Measurements from ENCODE around the gene C9orf153.
"Not testable (repeated sequence)": the region's sequence is repeated elsewhere in the genome, so short reads cannot be mapped to it uniquely, and the experiment has no call there.

The C9orf153 gene

DNA sequence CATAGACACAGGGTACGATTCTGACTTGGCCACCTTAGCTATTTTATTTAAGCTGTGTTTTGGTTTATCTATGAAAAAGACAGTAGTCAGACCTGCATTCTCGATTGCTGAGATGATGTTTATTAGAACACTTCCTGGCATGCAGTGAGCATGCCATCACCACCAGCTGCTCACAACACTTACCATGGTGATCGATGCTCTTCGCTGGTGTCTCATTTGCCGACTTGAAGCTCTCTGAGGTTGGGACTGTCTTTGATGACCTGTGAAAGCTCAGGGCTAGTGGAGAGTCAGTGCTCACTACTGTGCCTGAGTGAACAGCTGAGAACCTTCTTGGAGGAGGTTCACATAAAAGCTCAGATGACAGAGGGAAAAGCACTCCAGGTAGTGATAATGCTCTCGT is 4.4 kb upstream of the C9orf153 start:
- DNase-seq (ENCODE audit: low read depth in 2 of 2) = no peak

DNA sequence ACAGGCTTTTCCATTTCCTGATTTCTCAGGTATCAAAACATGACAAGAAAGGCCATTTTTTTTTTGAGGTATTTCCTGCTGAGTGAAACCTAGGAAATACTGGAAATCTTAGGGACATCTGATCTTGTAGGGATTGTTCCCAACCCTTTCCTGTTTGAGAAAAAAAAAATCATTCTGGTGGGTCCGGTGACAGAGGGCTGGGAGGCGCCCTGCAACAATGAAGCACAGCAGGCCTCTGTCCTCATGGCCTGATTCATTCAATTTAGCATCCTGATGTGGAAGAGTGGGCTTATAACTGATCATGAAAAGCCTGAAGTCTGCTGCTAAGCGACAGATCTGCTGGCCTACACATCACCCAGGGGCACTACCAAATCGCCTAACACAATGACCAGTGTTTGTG is 3.0 kb upstream of the C9orf153 start:
- DNase-seq (ENCODE audit: low read depth in 2 of 2) = no peak

- no peak for DNase-seq (ENCODE audit: low read depth in 2 of 2)
These were observed 2.1 kb downstream of the C9orf153 start for GRCh38 chr9:86257391-86257790.

GRCh38 chr9:86256653-86257052 is 2.8 kb downstream of the C9orf153 start:
- no peak for DNase-seq (ENCODE audit: low read depth in 2 of 2)

- no peak for DNase-seq (ENCODE audit: low read depth in 2 of 2)
These were observed 5.9 kb downstream of the C9orf153 start for GRCh38 chr9:86253577-86253976.

- DNase-seq (ENCODE audit: low read depth in 2 of 2) = no peak
These were observed 6.6 kb downstream of the C9orf153 start for GRCh38 chr9:86252870-86253269.

DNA sequence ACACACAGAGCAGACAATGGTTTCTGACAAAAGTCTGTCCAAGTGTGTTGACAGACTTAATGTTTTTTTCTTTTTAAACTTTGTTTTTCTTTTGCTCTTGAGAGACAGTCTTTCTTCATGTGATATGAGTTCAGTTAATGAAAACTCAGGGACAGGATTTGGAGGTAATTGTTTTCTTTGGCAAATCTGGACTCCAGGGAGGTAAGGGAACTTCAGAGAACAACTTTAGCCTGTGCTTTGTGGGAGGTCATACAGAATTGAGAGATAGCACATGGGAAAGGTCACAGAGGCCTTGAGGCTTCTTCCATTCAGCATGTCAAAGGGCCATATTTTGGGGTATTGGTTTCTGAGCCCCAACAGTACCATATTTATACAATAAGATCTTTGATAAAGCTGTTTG is 9.3 kb downstream of the C9orf153 start:
- DNase-seq (ENCODE audit: low read depth in 2 of 2) = no peak

GRCh38 chr9:86248746-86249145 is 10.7 kb downstream of the C9orf153 start:
- no peak for DNase-seq (ENCODE audit: low read depth in 2 of 2)

DNA sequence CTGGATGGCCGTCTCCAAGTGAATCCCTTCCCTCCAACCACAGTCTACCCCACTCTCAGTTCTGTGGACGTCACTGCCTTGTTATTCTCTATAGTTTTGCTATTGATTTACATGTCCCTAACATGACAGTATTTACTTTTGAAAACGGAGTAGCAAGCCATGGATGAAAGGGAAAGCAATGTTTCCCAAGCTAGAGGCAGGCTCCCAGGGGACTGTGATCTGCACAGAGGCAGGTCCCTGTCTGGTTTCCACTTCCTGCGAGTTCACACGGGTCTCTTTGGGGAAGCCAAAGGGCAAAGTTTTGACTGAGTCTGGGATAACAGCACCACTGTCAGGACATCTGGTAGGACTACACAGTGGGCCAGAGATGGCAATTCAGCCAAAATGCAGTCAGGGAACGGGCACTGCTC is 12.7 kb downstream of the C9orf153 start:
- no peak for DNase-seq (ENCODE audit: low read depth in 2 of 2)

- no peak for DNase-seq (ENCODE audit: low read depth in 2 of 2)
These were observed 17.4 kb downstream of the C9orf153 start for GRCh38 chr9:86242071-86242470.

- no peak for DNase-seq (ENCODE audit: low read depth in 2 of 2)
These were observed 18.2 kb downstream of the C9orf153 start for GRCh38 chr9:86241216-86241615.

DNA sequence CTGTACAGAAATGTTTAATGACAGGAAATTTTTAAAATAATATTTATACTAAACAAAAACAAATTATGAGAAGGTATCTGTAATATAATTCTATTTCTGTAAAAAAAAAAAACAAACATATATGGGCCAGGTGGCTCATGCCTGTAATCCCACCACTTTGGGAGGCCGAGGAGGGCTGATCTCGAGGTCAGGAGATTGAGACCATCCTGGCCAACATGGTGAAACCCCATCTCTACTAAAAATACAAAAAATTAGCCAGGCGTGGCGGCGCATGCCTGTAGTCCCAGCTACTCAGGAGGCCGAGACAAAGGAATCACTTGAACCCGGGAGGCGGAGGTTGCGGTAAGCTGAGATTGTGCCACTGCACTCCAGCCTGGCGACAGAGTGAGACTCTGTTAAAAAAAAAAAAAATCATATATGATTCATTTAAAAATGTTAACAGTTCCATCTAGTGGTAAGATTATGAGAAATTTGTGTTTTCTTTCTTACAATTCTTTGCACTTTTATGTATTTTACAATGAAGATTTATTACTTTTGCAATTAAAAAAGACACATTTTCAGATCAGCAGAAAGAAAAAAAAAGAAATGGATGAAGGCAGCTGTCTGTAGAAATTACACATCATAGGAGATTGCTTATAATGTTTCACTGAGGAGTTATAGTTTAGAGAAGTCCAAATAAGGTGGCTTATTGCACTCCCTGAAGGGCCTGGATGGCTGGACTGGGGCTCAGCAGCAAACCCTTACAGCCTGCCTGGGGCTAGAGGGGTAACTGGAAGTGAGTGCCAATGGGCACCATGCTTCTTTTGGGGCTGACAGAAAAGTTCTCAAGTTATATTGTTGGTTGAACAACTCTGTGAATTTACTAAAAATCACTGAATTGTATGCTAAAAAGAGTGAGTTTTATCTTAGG is 20.3 kb downstream of the C9orf153 start:
- no peak for DNase-seq (ENCODE audit: low read depth in 2 of 2)

- no peak for DNase-seq (ENCODE audit: low read depth in 2 of 2)
These were observed 28.6 kb downstream of the C9orf153 start for GRCh38 chr9:86230858-86231257.

- no peak for DNase-seq (ENCODE audit: low read depth in 2 of 2)
These were observed 36.8 kb downstream of the C9orf153 start for GRCh38 chr9:86222667-86223066.

GRCh38 chr9:86219606-86220005 is 39.9 kb downstream of the C9orf153 start:
- DNase-seq (ENCODE audit: low read depth in 2 of 2) = no peak

DNA sequence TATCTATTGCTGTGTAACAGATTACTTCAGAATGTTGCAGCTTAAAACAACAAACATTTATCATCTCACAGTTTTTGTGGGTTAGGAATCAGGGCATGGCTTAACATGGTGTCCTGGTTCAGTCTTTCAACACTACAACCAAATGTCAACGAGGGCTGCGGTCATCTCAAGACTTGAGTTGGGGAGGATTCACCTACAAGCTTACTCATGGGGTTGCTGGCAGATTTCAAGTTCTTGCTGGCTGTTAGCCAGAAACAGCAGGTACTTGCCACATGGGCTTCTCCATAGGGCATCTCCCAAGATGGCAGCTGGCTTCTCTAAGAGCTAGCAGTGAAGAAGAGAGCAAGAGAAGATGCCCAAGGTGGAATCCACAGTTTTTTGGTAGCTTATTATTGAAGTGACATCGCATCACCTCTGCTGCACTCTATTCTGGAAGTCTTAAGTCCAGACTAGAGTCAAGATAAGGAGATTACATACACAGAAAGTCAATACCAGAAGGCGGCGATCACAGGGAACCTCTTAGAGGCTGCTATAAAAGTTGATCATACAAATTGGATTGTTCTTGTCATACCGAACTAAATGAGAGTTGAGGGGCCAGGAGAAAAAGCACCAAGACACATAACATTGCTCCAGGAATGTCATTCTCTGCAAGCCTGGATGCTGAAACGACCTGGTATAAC is 42.2 kb downstream of the C9orf153 start:
- no peak for DNase-seq (ENCODE audit: low read depth in 2 of 2)

DNA sequence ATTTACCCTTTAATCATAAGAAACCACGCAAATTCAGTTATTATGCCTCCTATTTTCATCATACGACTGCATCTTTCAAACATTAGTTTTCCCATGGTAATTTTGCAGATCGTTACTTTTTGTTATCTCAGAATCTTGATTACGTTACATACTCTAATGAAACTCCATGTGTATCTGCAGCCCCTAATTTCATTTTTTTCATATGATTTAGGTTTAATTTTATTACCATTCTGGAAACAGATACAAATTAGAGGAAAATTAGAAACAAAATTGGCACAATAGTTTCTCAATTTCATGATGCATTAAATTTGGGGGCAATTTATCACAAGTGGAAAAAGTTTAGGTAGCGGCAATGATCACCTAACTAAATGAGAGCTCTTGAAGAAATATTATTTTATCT is 52.3 kb downstream of the C9orf153 start:
- no peak for DNase-seq (ENCODE audit: low read depth in 2 of 2)

DNA sequence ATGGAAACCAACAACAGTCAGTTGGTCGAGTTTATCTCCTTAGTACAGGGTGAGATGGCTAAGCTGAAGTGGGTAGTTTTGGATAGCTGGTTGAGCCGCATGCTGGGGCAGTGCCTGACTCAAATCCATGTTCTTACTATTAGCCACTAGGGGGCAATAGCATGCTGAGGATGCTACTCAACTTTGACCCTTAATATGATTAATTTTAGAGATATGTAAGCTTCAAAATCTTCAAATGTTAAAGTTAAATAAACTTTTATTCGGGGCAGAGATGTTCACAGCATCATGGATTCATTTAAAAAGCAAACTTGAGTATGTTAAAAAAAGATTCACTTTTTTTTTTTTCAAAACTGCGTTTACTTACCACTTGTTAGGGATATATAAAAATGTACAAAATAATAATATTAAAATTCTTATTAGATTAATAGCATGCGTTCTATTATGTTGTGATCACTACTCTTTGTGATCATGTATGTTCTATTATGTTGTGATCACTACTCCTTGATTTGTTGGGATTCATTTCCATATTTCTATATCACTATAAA is 57.0 kb downstream of the C9orf153 start:
- DNase-seq (ENCODE audit: low read depth in 2 of 2) = no peak

DNA sequence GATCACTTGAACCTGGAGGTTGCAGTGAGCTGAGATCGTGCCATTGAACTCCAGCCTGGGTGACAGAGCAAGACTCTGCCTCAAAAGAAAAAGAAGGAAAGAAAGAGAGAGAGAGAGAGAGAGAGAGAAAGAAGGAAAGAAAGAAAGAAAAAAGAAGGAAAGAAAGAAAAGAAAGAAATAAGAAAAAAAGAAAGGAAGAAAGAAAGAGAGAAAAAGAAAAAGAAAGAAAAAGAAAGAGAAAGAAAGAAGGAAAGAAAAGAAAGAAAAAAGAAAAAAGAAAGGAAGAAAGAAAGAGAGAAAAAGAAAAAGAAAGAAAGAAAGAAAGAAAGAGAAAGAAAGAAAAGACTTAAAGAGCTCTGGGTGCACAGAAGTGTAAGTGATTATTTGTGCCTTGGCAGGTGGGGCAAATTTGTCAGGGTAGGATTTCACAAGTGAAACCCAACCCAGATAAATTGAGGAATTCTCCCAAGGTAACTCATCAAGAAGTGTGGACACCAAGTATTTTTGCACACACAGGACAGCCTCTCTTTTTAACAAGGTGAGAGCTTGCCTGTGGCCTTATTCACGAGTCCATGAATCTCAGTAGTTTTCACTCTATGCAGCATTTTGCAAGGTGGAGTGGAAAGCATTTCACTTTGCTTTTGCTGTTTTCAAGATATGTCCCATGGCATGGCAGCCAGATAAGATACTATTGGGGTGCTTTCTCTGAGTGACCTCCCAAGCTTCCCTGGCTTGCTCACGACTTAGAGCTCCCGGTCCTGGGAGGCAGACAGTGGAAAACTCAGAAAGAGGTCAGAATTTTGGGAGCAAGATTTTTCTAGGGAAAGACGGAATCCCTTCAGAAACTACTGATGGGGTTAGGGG is 57.8 kb downstream of the C9orf153 start:
- no peak for DNase-seq (ENCODE audit: low read depth in 2 of 2)

DNA sequence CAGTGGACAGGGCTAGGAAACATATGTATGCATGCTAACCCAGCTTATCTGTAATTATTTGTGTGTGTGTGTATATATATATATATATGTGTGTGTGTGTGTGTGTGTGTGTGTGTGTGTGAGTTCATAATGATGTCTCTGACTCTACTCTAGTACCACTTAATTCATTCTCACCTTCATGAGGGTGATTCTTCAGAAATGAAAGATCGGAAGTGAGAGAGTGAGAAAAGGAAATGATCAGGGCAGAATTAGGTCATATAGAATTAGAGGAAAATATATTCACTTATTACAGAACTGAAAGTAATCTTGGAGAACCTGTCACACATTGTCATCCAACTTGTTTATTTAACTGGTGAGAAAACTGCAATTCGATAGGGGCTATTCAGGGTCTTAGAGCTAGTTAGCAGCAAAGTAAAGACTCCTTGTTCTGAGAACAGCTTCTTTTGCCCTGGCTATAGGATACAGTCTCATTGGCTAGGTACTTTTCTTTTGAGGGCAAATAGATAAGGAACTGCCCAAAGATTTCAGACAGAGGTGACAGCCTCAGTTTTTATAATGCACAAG is 58.8 kb downstream of the C9orf153 start:
- DNase-seq (ENCODE audit: low read depth in 2 of 2) = no peak

- no peak for DNase-seq (ENCODE audit: low read depth in 2 of 2)
These were observed 66.4 kb downstream of the C9orf153 start for GRCh38 chr9:86193088-86193487.

- not testable (repeated sequence) for DNase-seq (ENCODE audit: low read depth in 2 of 2)
These were observed 68.8 kb downstream of the C9orf153 start for GRCh38 chr9:86190700-86191099.

Measured in stimulated activated CD4-positive, alpha-beta T cell treated with anti-CD3 and anti-CD28 coated beads, Interleukin-4, amount 100 ng/mL, for 48 hours (primary cell).